ENCODE results near the gene CDK14.

Gene CDK14

DNA sequence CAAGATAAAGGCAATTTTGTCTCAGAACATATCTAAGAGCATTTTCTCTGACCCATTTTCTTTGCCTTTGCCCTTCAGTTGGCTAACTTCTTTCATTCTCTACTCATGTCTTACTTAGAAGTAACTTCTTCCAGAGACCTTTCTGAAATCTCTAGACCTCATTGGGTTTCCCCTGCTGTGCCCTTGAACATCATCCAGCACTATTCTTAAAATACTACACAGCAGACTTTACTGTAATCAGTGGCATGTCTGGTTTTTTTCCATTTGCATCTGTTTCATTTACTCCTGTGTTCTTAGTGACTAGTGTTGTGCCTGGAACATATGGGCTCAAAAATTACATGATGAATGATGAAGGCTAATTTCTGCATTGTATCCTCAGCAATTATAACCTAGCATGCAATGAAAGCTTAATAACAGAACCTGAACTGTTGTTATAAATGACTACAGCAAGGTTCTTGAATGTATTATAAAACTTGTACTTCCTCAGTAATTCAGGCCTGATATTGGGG, 301.9 kb downstream of the CDK14 start:
- TF ChIP-seq, protein P1, sequence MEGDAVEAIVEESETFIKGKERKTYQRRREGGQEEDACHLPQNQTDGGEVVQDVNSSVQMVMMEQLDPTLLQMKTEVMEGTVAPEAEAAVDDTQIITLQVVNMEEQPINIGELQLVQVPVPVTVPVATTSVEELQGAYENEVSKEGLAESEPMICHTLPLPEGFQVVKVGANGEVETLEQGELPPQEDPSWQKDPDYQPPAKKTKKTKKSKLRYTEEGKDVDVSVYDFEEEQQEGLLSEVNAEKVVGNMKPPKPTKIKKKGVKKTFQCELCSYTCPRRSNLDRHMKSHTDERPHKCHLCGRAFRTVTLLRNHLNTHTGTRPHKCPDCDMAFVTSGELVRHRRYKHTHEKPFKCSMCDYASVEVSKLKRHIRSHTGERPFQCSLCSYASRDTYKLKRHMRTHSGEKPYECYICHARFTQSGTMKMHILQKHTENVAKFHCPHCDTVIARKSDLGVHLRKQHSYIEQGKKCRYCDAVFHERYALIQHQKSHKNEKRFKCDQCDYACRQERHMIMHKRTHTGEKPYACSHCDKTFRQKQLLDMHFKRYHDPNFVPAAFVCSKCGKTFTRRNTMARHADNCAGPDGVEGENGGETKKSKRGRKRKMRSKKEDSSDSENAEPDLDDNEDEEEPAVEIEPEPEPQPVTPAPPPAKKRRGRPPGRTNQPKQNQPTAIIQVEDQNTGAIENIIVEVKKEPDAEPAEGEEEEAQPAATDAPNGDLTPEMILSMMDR (IDR thresholded peaks at IDR 0.05; ENCODE audit: low read depth, low read length): no peak
- no peak for DNase-seq (ENCODE audit: extremely low read depth, low read depth)

DNA sequence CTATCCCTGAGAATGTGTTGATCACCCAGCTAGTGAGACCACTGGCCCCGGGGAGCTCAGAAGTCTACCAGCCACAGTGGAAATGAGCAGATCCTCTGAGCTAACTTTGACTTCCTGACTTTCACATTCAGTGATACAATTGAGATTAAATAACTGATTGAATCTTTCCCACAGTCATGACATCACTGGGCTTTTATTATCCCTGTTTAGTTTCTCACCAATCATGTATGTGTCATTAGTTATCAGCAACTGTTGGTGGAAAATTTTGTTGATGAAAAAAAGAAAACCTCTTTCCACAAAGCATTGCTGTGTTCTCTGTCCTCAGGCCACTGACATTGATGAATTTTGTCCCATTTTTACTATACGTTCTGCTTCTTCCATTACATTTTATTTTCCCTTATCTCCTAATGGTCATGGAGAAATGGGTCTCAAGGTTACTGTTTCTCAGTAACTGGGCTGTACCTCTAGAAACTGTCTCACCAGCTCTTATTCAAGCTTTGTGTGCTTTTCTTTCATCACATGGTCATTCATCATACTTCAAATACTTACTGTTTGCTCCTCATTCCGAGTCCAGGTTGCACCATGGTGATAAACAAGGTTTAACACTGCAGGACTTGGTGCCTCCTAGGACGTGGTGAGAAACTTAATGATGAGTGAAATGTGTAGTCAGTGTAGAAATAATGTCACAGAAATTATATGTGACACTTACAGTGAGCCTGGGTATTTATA, 304.7 kb downstream of the CDK14 start:
- DNase-seq (ENCODE audit: extremely low read depth, low read depth): no peak

DNA sequence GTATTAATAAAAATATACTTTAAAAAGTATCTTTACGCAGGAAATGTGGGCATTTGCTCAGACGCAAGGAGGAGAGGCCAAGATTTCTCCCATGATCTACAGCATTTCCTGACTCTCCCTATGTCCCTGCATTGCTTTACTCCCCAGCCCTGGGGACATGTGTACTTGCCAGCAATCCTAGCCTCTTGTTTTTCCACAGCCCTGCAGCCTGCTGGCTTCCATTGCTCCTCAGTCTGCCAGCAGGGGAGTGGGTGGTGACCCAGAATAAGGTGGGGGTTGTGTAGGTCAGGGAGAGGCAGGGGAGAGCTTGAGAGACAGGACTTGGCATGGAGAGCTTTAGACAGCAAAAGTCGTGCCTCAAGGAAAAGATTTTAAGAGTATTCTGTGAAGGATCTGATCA, 307.7 kb downstream of the CDK14 start:
- DNase-seq (ENCODE audit: extremely low read depth, low read depth): no peak
- TF ChIP-seq, protein P1 (IDR thresholded peaks at IDR 0.05; ENCODE audit: low read depth, low read length): no peak

More for the DNA sequence above, 304.7 kb downstream of the CDK14 start:
- TF ChIP-seq, protein P1 (IDR thresholded peaks at IDR 0.05; ENCODE audit: low read depth, low read length): no peak

DNA sequence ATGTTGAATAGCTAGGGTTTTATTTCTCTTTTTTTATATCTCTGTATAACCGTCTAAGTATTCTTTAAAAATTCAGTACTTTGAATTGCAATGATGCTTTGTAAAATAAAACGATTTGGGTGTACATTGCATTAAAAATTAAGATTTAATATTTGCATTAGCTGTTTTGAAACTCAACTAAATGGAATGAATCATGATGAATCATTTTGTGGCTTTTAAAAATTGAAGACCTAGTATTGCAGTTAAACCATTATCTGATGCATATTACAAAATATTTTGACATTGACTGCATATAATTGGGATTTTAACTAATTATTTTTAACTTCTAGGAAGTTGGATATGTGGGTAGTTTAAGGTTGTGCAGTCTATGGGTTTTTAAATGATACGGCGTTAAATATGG, 314.0 kb downstream of the CDK14 start:
- TF ChIP-seq, protein P1 (IDR thresholded peaks at IDR 0.05; ENCODE audit: low read depth, low read length): no peak
- DNase-seq (ENCODE audit: extremely low read depth, low read depth): no peak

DNA sequence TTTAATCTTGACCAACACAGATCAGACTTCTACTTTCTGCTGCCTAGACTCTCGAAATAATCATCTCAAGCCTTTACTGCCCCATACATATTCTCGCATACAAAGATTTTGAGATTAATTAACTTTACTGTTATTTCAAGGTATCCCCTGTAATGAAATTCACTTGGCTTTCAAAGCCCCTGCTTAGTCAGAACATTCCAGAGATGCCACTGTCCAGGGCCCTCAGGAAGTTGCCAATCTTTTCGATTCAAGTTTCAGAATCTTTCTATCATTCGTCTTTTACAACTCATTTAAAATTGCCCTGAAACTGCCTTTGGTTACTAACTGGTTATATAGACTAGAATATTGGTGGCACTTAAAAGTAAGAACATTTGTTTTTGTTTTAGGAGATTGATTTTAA, 320.2 kb downstream of the CDK14 start:
- DNase-seq (ENCODE audit: extremely low read depth, low read depth): no peak
- TF ChIP-seq, protein P1 (IDR thresholded peaks at IDR 0.05; ENCODE audit: low read depth, low read length): no peak

DNA sequence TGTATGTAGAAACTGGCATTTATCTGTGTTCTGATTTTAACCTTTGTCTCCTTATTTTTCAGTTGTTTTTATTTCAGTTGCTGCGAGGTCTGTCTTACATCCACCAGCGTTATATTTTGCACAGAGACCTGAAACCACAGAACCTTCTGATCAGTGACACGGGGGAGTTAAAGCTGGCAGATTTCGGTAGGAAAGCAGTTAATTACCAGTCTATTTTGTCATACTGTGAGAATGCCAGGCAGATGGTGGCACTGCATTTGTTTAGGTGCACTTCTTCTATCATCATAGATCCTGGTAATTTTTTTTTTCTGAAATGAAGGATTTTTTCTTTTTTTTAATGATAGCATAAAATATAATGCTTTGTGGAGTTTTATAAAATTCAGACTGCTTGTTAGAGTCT, 321.4 kb downstream of the CDK14 start:
- no peak for DNase-seq (ENCODE audit: extremely low read depth, low read depth)
- TF ChIP-seq, protein P1 (IDR thresholded peaks at IDR 0.05; ENCODE audit: low read depth, low read length): no peak

DNA sequence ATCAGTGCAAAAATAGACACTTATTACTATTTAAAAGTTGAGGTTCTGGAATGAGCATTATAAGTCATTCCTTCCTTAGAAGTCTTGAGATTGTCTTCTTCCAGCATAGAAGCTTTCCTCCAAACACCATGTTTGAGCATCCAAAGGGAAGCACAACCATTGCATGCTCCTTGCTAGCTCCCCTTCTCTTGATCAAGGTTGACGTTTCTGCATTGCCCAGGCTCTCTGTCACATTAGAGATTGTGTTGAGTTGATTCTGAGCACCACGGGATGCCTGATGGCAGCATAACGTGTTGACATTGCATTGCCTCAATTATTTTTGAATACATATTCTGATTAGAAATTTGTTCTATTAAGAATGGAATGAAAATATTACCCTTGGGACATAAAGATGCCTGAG, 322.2 kb downstream of the CDK14 start:
- TF ChIP-seq, protein P1 (IDR thresholded peaks at IDR 0.05; ENCODE audit: low read depth, low read length): no peak
- no peak for DNase-seq (ENCODE audit: extremely low read depth, low read depth)

Measured in AG09319 (cell line).